SK-N-SH (cell line): ENCODE results near the gene THAP3.

Experiments
- EP300 ChIP-seq, 2 experiments: IDR thresholded peaks; 2 replicates each; pipeline versions ENCODE4 v1.4.0 to v1.6.1; 2012; ENCODE audit warnings: borderline replicate concordance in 1 of 2, low read depth in 1 of 2, low read length in 1 of 2
- JUND ChIP-seq: IDR thresholded peaks from 2 replicates; pipeline ENCODE4 v1.4.0; 2012
- MAX ChIP-seq: IDR thresholded peaks from 2 replicates; pipeline ENCODE4 v1.4.0; 2012; ENCODE audit warnings: low read depth
- MXI1 ChIP-seq: IDR thresholded peaks from 2 replicates; pipeline ENCODE4 v1.6.1; 2012; ENCODE audit warnings: mild to moderate bottlenecking, low read depth, low read length, improper control_type of control experiment
- RFX5 ChIP-seq: IDR thresholded peaks from 2 replicates; pipeline ENCODE4 v1.6.1; 2012; ENCODE audit warnings: mild to moderate bottlenecking, improper control_type of control experiment, low read length
- USF1 ChIP-seq: IDR thresholded peaks from 2 replicates; pipeline ENCODE4 v1.4.0; 2012; ENCODE audit warnings: low read depth, borderline replicate concordance
- TF ChIP-seq, protein P1 (sequence below): fragments of 200-600 bp; sonication (generic); IDR thresholded peaks from 2 replicates; pipeline ENCODE4 v1.6.1; 2017; ENCODE audit warnings: antibody characterized with exemption, mild to moderate bottlenecking, moderate library complexity

DNA sequence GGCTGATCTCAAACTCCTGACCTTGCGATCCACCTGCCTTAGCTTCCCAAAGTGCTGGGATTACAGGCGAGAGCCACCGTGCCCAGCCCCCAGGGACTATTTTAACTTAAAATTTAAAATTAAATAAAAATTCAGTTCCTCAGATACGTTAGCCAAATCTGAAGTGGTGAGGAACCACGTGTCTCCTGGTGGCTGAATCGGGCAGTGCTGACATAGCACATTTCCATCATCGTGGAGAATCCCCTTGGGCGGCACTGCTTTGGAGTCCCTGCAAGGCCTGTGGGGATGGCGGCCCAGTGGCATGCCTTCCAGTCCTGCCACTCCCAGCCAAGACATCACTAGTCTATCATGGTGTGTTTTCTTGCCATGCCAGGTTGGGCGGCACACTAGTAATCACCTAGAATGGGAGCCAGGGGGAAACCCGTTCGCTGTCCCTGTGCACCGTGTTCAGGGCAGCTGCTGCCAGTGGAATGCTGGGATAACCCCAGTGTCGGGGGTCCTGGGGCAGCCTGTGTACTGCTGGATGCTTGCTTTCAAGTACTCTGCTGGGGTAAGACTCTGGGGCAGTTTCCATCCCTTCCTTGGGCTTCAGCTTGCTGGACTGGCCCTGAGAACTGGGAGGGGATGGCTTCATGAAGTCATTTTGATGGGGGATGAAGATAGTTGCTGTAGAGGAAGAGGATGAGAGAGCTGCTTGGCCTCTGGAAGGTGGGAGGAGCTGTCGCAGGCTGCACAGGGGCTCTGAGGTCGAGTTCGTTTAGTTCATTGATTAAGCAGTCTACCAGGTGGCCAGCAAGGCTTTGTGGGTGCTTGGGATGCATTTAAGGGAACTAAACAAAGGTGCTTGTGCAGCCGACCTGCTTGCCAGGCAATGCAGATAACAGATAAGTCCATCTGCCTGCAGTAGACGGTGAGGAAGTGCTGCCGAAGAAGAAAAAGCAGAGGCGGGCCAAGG, 40.3 kb upstream of the THAP3 start:
- TF ChIP-seq MAX (no peak), MXI1 (no peak), EP300 (IDR thresholded peaks at IDR 0.05; ENCODE audit: borderline replicate concordance in 1 of 2, low read depth in 1 of 2, low read length in 1 of 2) (no peak), RFX5 (no peak), USF1 (no peak), JUND (no peak)
- TF ChIP-seq, protein P1, sequence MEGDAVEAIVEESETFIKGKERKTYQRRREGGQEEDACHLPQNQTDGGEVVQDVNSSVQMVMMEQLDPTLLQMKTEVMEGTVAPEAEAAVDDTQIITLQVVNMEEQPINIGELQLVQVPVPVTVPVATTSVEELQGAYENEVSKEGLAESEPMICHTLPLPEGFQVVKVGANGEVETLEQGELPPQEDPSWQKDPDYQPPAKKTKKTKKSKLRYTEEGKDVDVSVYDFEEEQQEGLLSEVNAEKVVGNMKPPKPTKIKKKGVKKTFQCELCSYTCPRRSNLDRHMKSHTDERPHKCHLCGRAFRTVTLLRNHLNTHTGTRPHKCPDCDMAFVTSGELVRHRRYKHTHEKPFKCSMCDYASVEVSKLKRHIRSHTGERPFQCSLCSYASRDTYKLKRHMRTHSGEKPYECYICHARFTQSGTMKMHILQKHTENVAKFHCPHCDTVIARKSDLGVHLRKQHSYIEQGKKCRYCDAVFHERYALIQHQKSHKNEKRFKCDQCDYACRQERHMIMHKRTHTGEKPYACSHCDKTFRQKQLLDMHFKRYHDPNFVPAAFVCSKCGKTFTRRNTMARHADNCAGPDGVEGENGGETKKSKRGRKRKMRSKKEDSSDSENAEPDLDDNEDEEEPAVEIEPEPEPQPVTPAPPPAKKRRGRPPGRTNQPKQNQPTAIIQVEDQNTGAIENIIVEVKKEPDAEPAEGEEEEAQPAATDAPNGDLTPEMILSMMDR = no peak; the same call in 1 of the 2 replicates
